OCI-LY7 (cell line): Measurements from ENCODE around the gene COL16A1.

ENCODE experiments used
- CTCF ChIP-seq: fragments of 200-600 bp; sonication (generic); conservative IDR thresholded peaks from 2 replicates; pipeline ENCODE4 v1.5.1; 2014; ENCODE audit warnings: mild to moderate bottlenecking, antibody characterized with exemption, low read length, moderate library complexity, mixed read lengths
- EZH2phosphoT487 ChIP-seq: fragments of 200-600 bp; sonication (generic); IDR thresholded peaks from 2 replicates; pipeline ENCODE4 v1.6.1; 2018; ENCODE audit warnings: low read depth, borderline replicate concordance, mild to moderate bottlenecking, mixed run types, antibody characterized with exemption, low read length, moderate library complexity, mixed read lengths

- no peak for TF ChIP-seq CTCF
- no peak for TF ChIP-seq EZH2phosphoT487
Measured at GRCh38 chr1:31687601-31688000, 16.2 kb downstream of the COL16A1 start.
